Measurements from ENCODE around the gene CEP128.

The CEP128 gene

GRCh38 chr14:80669426-80669825, 272.1 kb downstream of the CEP128 start:
- DNase-seq (ENCODE audit: low read depth): no peak

GRCh38 chr14:80664576-80664975, 277.0 kb downstream of the CEP128 start:
- no peak for DNase-seq (ENCODE audit: low read depth)

- DNase-seq (ENCODE audit: low read depth): no peak
These were observed 278.0 kb downstream of the CEP128 start for GRCh38 chr14:80663541-80663940.

- no peak for DNase-seq (ENCODE audit: low read depth)
These were observed 281.8 kb downstream of the CEP128 start for GRCh38 chr14:80659783-80660182.

- DNase-seq (ENCODE audit: low read depth): no peak
These were observed 282.8 kb downstream of the CEP128 start for GRCh38 chr14:80658733-80659132.

- no peak for DNase-seq (ENCODE audit: low read depth)
These were observed 283.4 kb downstream of the CEP128 start for GRCh38 chr14:80658155-80658554.

- no peak for DNase-seq (ENCODE audit: low read depth)
These were observed 287.6 kb downstream of the CEP128 start for GRCh38 chr14:80653956-80654355.

- no peak for DNase-seq (ENCODE audit: low read depth)
These were observed 295.7 kb downstream of the CEP128 start for GRCh38 chr14:80645667-80646413.

- DNase-seq (ENCODE audit: low read depth): no peak
These were observed 296.7 kb downstream of the CEP128 start for GRCh38 chr14:80644826-80645225.

- no peak for DNase-seq (ENCODE audit: low read depth)
These were observed 302.7 kb downstream of the CEP128 start for GRCh38 chr14:80638620-80639515.

- DNase-seq (ENCODE audit: low read depth): no peak
These were observed 303.6 kb downstream of the CEP128 start for GRCh38 chr14:80637756-80638619.

GRCh38 chr14:80636071-80636470, 305.5 kb downstream of the CEP128 start:
- DNase-seq (ENCODE audit: low read depth): no peak

- DNase-seq (ENCODE audit: low read depth): no peak
These were observed 307.3 kb downstream of the CEP128 start for GRCh38 chr14:80634106-80634758.

GRCh38 chr14:80629606-80630005, 311.9 kb downstream of the CEP128 start:
- no peak for DNase-seq (ENCODE audit: low read depth)

GRCh38 chr14:80628547-80628946, 313.0 kb downstream of the CEP128 start:
- DNase-seq (ENCODE audit: low read depth): no peak

GRCh38 chr14:80627745-80628144, 313.8 kb downstream of the CEP128 start:
- DNase-seq (ENCODE audit: low read depth): no peak

- no peak for DNase-seq (ENCODE audit: low read depth)
These were observed 317.0 kb downstream of the CEP128 start for GRCh38 chr14:80624581-80624980.

- peak; percentile 34 for DNase-seq (ENCODE audit: low read depth)
These were observed 319.8 kb downstream of the CEP128 start for GRCh38 chr14:80621701-80622100.

- DNase-seq (ENCODE audit: low read depth): no peak
These were observed 321.1 kb downstream of the CEP128 start for GRCh38 chr14:80620434-80620833.

- no peak for DNase-seq (ENCODE audit: low read depth)
These were observed 322.7 kb downstream of the CEP128 start for GRCh38 chr14:80618751-80619329.

GRCh38 chr14:80615831-80616230, 325.7 kb downstream of the CEP128 start:
- no peak for DNase-seq (ENCODE audit: low read depth)

Measured in GM04504 (cell line).